CD14-positive monocyte (primary cell): ENCODE measurements around the gene JPT1. TPM values are rescaled to one million over a fixed set of nuclear protein-coding genes. Genes with fewer than 3 reads are reported as not detected.
A peak's percentile ranks its signal among the peaks of the same experiment; 100 is the strongest.

ENCODE experiments used
- DNase-seq, 3 donors: peaks; one replicate each; pipeline ENCODE4 v3.0.0-alpha.2; 2011 to 2022
- H2AFZ ChIP-seq: 2 replicates; pipeline ENCODE4 v1.6.0; 2012; ENCODE audit warnings: mild to moderate bottlenecking, low read depth, low read length, inconsistent platforms; ENCODE audit not compliant: insufficient read depth, poor library complexity, severe bottlenecking
- H3K27ac ChIP-seq, 2 donors: 1 replicate in 1 of 2; 2 replicates in 1 of 2; pipeline ENCODE4 v1.5.1; 2012 to 2013; ENCODE audit warnings: low read length in 2 of 2, control low read depth in 1 of 2, inconsistent platforms in 1 of 2, low read depth in 1 of 2, mild to moderate bottlenecking in 1 of 2
- H3K27me3 ChIP-seq, 2 donors: one replicate each; pipeline versions ENCODE4 v1.6.0 to v1.6.1; 2011 to 2013; ENCODE audit warnings: low read length in 2 of 2; ENCODE audit not compliant: control insufficient read depth in 2 of 2, insufficient read depth in 2 of 2
- H3K36me3 ChIP-seq, 2 donors: replicated peaks in 1 of 2; 1 replicate in 1 of 2; 2 replicates in 1 of 2; pipeline versions ENCODE4 v1.5.1 to v1.6.1; 2012 to 2013; ENCODE audit warnings: low read length in 2 of 2, control low read depth in 1 of 2, inconsistent platforms in 1 of 2, mild to moderate bottlenecking in 1 of 2; ENCODE audit not compliant: insufficient read depth in 2 of 2, control insufficient read depth in 1 of 2
- H3K4me1 ChIP-seq, 2 donors: 1 replicate in 1 of 2; 2 replicates in 1 of 2; pipeline versions ENCODE4 v1.5.1 to v1.6.1; 2012 to 2013; ENCODE audit warnings: low read length in 2 of 2, control low read depth in 1 of 2, inconsistent platforms in 1 of 2, mild to moderate bottlenecking in 1 of 2, moderate library complexity in 1 of 2; ENCODE audit not compliant: insufficient read depth in 2 of 2, control insufficient read depth in 1 of 2
- H3K4me2 ChIP-seq: replicated peaks from 2 replicates; pipeline ENCODE3; 2012; ENCODE audit warnings: low read length, moderate library complexity, mild to moderate bottlenecking; ENCODE audit not compliant: poor library complexity, severe bottlenecking; ENCODE audit errors: extremely low read depth
- H3K4me3 ChIP-seq, 3 experiments: fragments of 200-600 bp in 1 of 3; sonication (generic) in 1 of 3; replicated peaks in 1 of 3; 1 replicate in 2 of 3; 2 replicates in 1 of 3; pipeline ENCODE4 v1.5.1; 2011 to 2013; ENCODE audit warnings: low read length in 3 of 3, mild to moderate bottlenecking in 3 of 3, control low read depth in 2 of 3, low read depth in 2 of 3, inconsistent platforms in 1 of 3, moderate library complexity in 1 of 3
- H3K79me2 ChIP-seq: 2 replicates; pipeline ENCODE4 v1.6.0; 2012; ENCODE audit warnings: mild to moderate bottlenecking, control low read depth, inconsistent platforms, low read length, moderate library complexity; ENCODE audit not compliant: insufficient read depth
- H3K9ac ChIP-seq: 2 replicates; pipeline ENCODE4 v1.6.0; 2017; ENCODE audit warnings: low read length, mild to moderate bottlenecking; ENCODE audit not compliant: insufficient read depth, poor library complexity, severe bottlenecking
- H3K9me3 ChIP-seq, 2 donors: replicated peaks in 1 of 2; 1 replicate in 1 of 2; 2 replicates in 1 of 2; pipeline versions ENCODE4 v1.5.1 to v1.6.1; 2012 to 2013; ENCODE audit warnings: low read length in 2 of 2, control low read depth in 1 of 2; ENCODE audit not compliant: control insufficient read depth in 1 of 2, insufficient read depth in 1 of 2
- H4K20me1 ChIP-seq: 2 replicates; pipeline ENCODE4 v1.6.0; 2012; ENCODE audit warnings: mild to moderate bottlenecking, low read length, control low read depth, moderate library complexity; ENCODE audit not compliant: insufficient read depth
- H3K27ac Mint-ChIP-seq, 7 donors: one replicate each; pipeline ENCODE4 v1.8.0; 2020; ENCODE audit warnings: mild to moderate bottlenecking in 7 of 7, mixed read lengths in 7 of 7, moderate library complexity in 6 of 7, inconsistent platforms in 2 of 7
- H3K27me3 Mint-ChIP-seq, 3 donors: one replicate each; pipeline ENCODE4 v1.8.0; 2021 to 2022; ENCODE audit warnings: low read depth in 3 of 3, mild to moderate bottlenecking in 3 of 3, mixed read lengths in 3 of 3, moderate library complexity in 3 of 3, inconsistent platforms in 1 of 3
- H3K36me3 Mint-ChIP-seq, 2 donors: one replicate each; pipeline ENCODE4 v1.8.0; 2020; ENCODE audit warnings: mixed read lengths in 2 of 2, inconsistent platforms in 1 of 2, mild to moderate bottlenecking in 1 of 2
- H3K4me1 Mint-ChIP-seq: one replicate; pipeline ENCODE4 v1.8.0; 2020; ENCODE audit warnings: mild to moderate bottlenecking, mixed read lengths
- H3K4me3 Mint-ChIP-seq, 2 donors: one replicate each; pipeline ENCODE4 v1.8.0; 2020; ENCODE audit warnings: mild to moderate bottlenecking in 2 of 2, mixed read lengths in 2 of 2, moderate library complexity in 1 of 2
- H3K9me3 Mint-ChIP-seq, 7 donors: one replicate each; pipeline ENCODE4 v1.8.0; 2020 to 2022; ENCODE audit warnings: mixed read lengths in 7 of 7, mild to moderate bottlenecking in 6 of 7, moderate library complexity in 6 of 7, inconsistent platforms in 2 of 7
- CTCF ChIP-seq: fragments of 200-600 bp; IDR thresholded peaks from one replicate; pipeline ENCODE4 v1.8.0; 2022; ENCODE audit warnings: antibody characterized with exemption, mild to moderate bottlenecking
- WGBS: methylation state at CpG from one replicate; pipeline ENCODE4 v1.1.5; 2013; ENCODE audit warnings: missing lambda C conversion rate; ENCODE audit not compliant: insufficient coverage; 5-methylcytosine and 5-hydroxymethylcytosine counted together
- intact Hi-C, 2 donors: fragments of 100-400 bp; cut with micrococcal nuclease; formaldehyde crosslinking; loops; one replicate each; pipeline versions ENCODE4 v1.15.0 to v1.15.1; 2023
- polyA plus RNA-seq, 3 donors: library from polyadenylated mRNA; depleted of rRNA in 1 of 3; unstranded in 2 of 3; stranded (reverse) in 1 of 3; fragments of 300-500 nt in 2 of 3; fragments of >200 nt in 1 of 3; fragmentation: Illumina TruSeq in 2 of 3; gene quantifications; 1 replicate in 2 of 3; 2 replicates in 1 of 3; pipeline ENCODE4 v1.2.3, GENCODE V29; 2012 to 2021

The JPT1 gene
- polyA plus RNA-seq, 3 donors, result 79.7 to 181 (median 156) TPM

GRCh38 chr17:75094871-75095399 is 59.4 kb downstream of the JPT1 start:
- Mint-ChIP-seq H3K27me3 (peaks cover 0 to 6% (median 2%) of the 10 kb centered on the region in 3 donors), H3K9me3 (peaks cover 0 to 2% (median 0%) of the 10 kb centered on the region in 7 donors), H3K27ac (no peak overlapping the region), H3K4me3 (no peak overlapping the region), H3K36me3 (peaks cover 29 to 57% of the 10 kb centered on the region in 2 donors), H3K4me1 (peaks cover 58% of the 10 kb centered on the region)
- Histone ChIP-seq H2AFZ (no peak overlapping the region), H3K4me3 (no peak overlapping the region), H3K4me2 (no peak overlapping the region), H3K27ac (no peak overlapping the region), H3K79me2 (peaks cover 49% of the 10 kb centered on the region), H3K9me3 (no peaks in the 10 kb centered on the region), H3K27me3 (no peaks in the 10 kb centered on the region), H3K36me3 (peaks cover 28 to 35% of the 10 kb centered on the region in 2 donors), H3K4me1 (peaks cover 69% of the 10 kb centered on the region in 2 donors), H3K9ac (no peak overlapping the region), H4K20me1 (peaks cover 13% of the 10 kb centered on the region)
- no peak for DNase-seq
- 96% methylated on average over 14 of the region's 16 CpGs for WGBS
- intact Hi-C loops, result no loop called here
- no peak for TF ChIP-seq CTCF

- H3K9ac ChIP-seq, result no peak overlapping the region
- 98% methylated on average over 18 of the region's 18 CpGs for WGBS
These were observed 60.7 kb downstream of the JPT1 start for GRCh38 chr17:75093548-75094158.

More at GRCh38 chr17:75093548-75094158, 60.7 kb downstream of the JPT1 start:
- Histone ChIP-seq H2AFZ (no peak overlapping the region), H4K20me1 (peaks cover 13% of the 10 kb centered on the region), H3K9me3 (no peaks in the 10 kb centered on the region), H3K79me2 (peaks cover 60% of the 10 kb centered on the region), H3K4me1 (peaks cover 82% of the 10 kb centered on the region in 2 donors), H3K36me3 (peaks cover 20 to 22% of the 10 kb centered on the region in 2 donors), H3K27ac (peak overlapping the region; percentile 32 to 73), H3K27me3 (no peaks in the 10 kb centered on the region), H3K4me3 (no peak overlapping the region), H3K4me2 (peak overlapping the region; percentile 56)
- H3K27ac Mint-ChIP-seq, result peak overlapping the region in 3 of 7 donors; percentile 76 to 86 (median 82)
- peaks cover 0 to 6% (median 2%) of the 10 kb centered on the region in 3 donors for H3K27me3 Mint-ChIP-seq
- no peak overlapping the region for H3K4me3 Mint-ChIP-seq
- peaks cover 0 to 2% (median 0%) of the 10 kb centered on the region in 7 donors for H3K9me3 Mint-ChIP-seq
- DNase-seq, result no peak
- TF ChIP-seq CTCF, result no peak
- H3K36me3 Mint-ChIP-seq, result peaks cover 22 to 48% of the 10 kb centered on the region in 2 donors
- intact Hi-C loops, result no loop called here
- peaks cover 71% of the 10 kb centered on the region for H3K4me1 Mint-ChIP-seq
